ENCODE data around the gene CAMSAP1. TPM values are rescaled to one million over a fixed set of nuclear protein-coding genes. Genes with fewer than 3 reads are reported as not detected.

Gene CAMSAP1
- total RNA-seq, 1 experiment from 2014 or later, result 16.7 TPM

GRCh38 chr9:135772056-135772646, 135.2 kb downstream of the CAMSAP1 start:
- Histone ChIP-seq H3K4me2 (no peak overlapping the region), H3K4me1 (replicated peaks; ENCODE audit: insufficient read depth) (no peaks in the 10 kb centered on the region), H4K20me1 (ENCODE audit: insufficient read depth) (no peaks in the 10 kb centered on the region)

DNA sequence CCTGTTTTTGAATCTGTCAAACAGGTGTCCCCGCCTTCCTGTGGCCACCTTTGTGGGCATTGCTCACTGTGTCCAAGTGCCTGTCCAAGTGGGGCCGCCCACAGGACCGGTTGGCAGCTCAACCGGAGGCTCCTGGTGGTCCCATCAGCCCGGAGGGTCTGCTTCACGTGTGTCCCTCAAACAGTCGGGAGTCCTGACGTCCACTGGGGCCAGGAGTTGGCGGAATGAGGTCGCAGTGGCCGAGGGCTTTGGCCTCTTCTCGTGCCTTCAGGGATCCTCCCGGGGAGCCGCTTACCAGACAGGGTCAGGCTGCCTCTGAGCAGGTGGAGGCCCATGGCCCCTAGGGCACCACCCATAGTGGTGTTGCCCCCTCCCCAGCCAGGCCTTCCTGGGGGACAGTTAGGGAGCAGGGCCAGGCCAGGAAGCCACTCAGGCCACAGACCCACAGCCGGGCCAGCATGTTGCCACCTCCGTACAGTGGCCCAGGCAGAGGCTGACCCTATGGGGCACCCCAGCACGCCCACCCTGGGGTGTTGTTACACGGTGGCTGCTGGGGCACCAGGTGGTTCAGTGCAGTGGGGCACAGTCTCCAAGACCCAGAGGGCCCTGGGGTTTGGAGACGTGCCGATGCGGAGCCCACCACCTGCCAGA, 135.8 kb downstream of the CAMSAP1 start:
- Histone ChIP-seq H3K27me3 (ENCODE audit: insufficient read depth, low read depth) (no peaks in the 10 kb centered on the region), H3K4me1 (replicated peaks; ENCODE audit: insufficient read depth) (no peaks in the 10 kb centered on the region), H3K36me3 (ENCODE audit: low read depth) (no peaks in the 10 kb centered on the region), H3K9me2 (ENCODE audit: insufficient read depth) (no peaks in the 10 kb centered on the region), H3F3A (ENCODE audit: insufficient read depth, low read depth) (no peaks in the 10 kb centered on the region), H3K4me2 (no peak overlapping the region), H3K4me3 (no peak overlapping the region), H3K27ac (no peak overlapping the region), H4K20me1 (ENCODE audit: insufficient read depth) (no peaks in the 10 kb centered on the region), H3K9me3 (ENCODE audit: insufficient read depth, low read depth) (no peaks in the 10 kb centered on the region), H3K79me2 (ENCODE audit: low read depth) (no peaks in the 10 kb centered on the region), H2AFZ (no peak overlapping the region)
- intact Hi-C loops (cut with micrococcal nuclease; ENCODE audit: unreplicated experiment), result no loop called here
- BruUV-seq (replicated peaks), result no TSS peak
- DNase-seq, result no peak
- POLR2A ChIA-PET (ENCODE audit: unreplicated experiment), result no interaction called here
- CTCF ChIA-PET, result no interaction called here
- TF ChIP-seq EZH2 (IDR thresholded peaks at IDR 0.05; ENCODE audit: low read depth), result no peak
- TF ChIP-seq CTCF (conservative IDR thresholded peaks at IDR 0.05), result no peak

More at GRCh38 chr9:135772056-135772646, 135.2 kb downstream of the CAMSAP1 start:
- no peak for DNase-seq
- ChIA-PET POLR2A (ENCODE audit: unreplicated experiment) (no interaction called here), CTCF (no interaction called here)
- H3K27me3 ChIP-seq (ENCODE audit: insufficient read depth, low read depth), result no peaks in the 10 kb centered on the region
- H2AFZ ChIP-seq, result no peak overlapping the region
- no peak overlapping the region for H3K27ac ChIP-seq
- no peak overlapping the region for H3K4me3 ChIP-seq
- H3K36me3 ChIP-seq (ENCODE audit: low read depth), result no peaks in the 10 kb centered on the region
- no TSS peak for BruUV-seq (replicated peaks)
- intact Hi-C loops (cut with micrococcal nuclease; ENCODE audit: unreplicated experiment), result no loop called here
- H3K9me3 ChIP-seq (ENCODE audit: insufficient read depth, low read depth), result no peaks in the 10 kb centered on the region
- no peaks in the 10 kb centered on the region for H3F3A ChIP-seq (ENCODE audit: insufficient read depth, low read depth)
- H3K79me2 ChIP-seq (ENCODE audit: low read depth), result no peaks in the 10 kb centered on the region
- no peaks in the 10 kb centered on the region for H3K9me2 ChIP-seq (ENCODE audit: insufficient read depth)
- no peak for TF ChIP-seq CTCF (conservative IDR thresholded peaks at IDR 0.05)
- no peak for TF ChIP-seq EZH2 (IDR thresholded peaks at IDR 0.05; ENCODE audit: low read depth)

DNA sequence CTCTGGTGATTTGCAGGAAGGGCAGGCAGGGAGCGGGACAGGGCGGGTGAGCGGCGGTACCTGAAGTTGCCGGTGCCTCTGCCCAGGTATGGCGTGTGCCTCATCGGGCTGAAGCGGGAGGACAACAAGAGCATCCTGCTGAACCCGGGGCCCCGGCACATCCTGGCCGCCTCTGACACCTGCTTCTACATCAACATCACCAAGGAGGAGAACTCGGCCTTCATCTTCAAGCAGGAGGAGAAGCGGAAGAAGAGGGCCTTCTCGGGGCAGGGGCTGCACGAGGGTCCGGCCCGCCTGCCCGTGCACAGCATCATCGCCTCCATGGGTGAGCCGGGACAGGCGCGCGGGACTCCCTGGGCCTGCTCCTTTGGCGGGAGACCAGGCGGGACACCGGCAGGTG, 136.6 kb downstream of the CAMSAP1 start:
- Histone ChIP-seq H3K9me2 (ENCODE audit: insufficient read depth) (no peaks in the 10 kb centered on the region), H3K4me3 (no peak overlapping the region), H3K27me3 (ENCODE audit: insufficient read depth, low read depth) (no peaks in the 10 kb centered on the region), H3K36me3 (ENCODE audit: low read depth) (no peaks in the 10 kb centered on the region), H3K4me2 (no peak overlapping the region), H4K20me1 (ENCODE audit: insufficient read depth) (no peaks in the 10 kb centered on the region), H3F3A (ENCODE audit: insufficient read depth, low read depth) (no peaks in the 10 kb centered on the region), H2AFZ (no peak overlapping the region), H3K9me3 (ENCODE audit: insufficient read depth, low read depth) (no peaks in the 10 kb centered on the region), H3K79me2 (ENCODE audit: low read depth) (no peaks in the 10 kb centered on the region), H3K27ac (no peak overlapping the region), H3K4me1 (replicated peaks; ENCODE audit: insufficient read depth) (no peaks in the 10 kb centered on the region)
- no peak for TF ChIP-seq CTCF (conservative IDR thresholded peaks at IDR 0.05)
- TF ChIP-seq EZH2 (IDR thresholded peaks at IDR 0.05; ENCODE audit: low read depth), result no peak
- intact Hi-C loops (cut with micrococcal nuclease; ENCODE audit: unreplicated experiment), result no loop called here
- ChIA-PET CTCF (interaction anchor here (0.7 kb wide), 1 partner anchor 167 kb away, joined by 4 read pairs; no protein-coding TSS in a partner anchor), POLR2A (ENCODE audit: unreplicated experiment) (no interaction called here)
- DNase-seq, result no peak
- BruUV-seq (replicated peaks), result no TSS peak

Data from PC-9 (cell line).